Osteoblast (primary cell): ENCODE results near the gene EPHB2. TPM values are rescaled to one million over a fixed set of nuclear protein-coding genes. Genes with fewer than 3 reads are reported as not detected.
A peak's percentile ranks its signal among the peaks of the same experiment; 100 is the strongest.
"Not testable (repeated sequence)": the region's sequence is repeated elsewhere in the genome, so short reads cannot be mapped to it uniquely, and the experiment has no call there.

Experiments
- DNase-seq: peaks from one replicate; pipeline ENCODE4 v3.0.0; 2011; ENCODE audit warnings: low spot score, mixed read lengths; ENCODE audit not compliant: insufficient read length; ENCODE audit errors: missing footprints
- H2AFZ ChIP-seq: 2 replicates; pipeline ENCODE4 v1.6.0; 2011; ENCODE audit warnings: mild to moderate bottlenecking, low read length
- H3K27ac ChIP-seq: 2 replicates; pipeline ENCODE4 v1.5.1; 2011; ENCODE audit warnings: mild to moderate bottlenecking, low read depth, low read length, moderate library complexity
- H3K27me3 ChIP-seq: 2 replicates; pipeline ENCODE4 v1.6.0; 2012; ENCODE audit warnings: mild to moderate bottlenecking, control low read depth, inconsistent platforms, low read length, moderate library complexity; ENCODE audit not compliant: insufficient read depth
- H3K36me3 ChIP-seq: 2 replicates; pipeline ENCODE4 v1.5.1; 2011; ENCODE audit warnings: mild to moderate bottlenecking, low read length, control low read depth, moderate library complexity; ENCODE audit not compliant: insufficient read depth
- H3K4me1 ChIP-seq: 2 replicates; pipeline ENCODE4 v1.5.1; 2011; ENCODE audit warnings: mild to moderate bottlenecking, low read length, control low read depth, moderate library complexity; ENCODE audit not compliant: insufficient read depth
- H3K4me2 ChIP-seq: 2 replicates; pipeline ENCODE4 v1.6.0; 2011; ENCODE audit warnings: mild to moderate bottlenecking, low read length; ENCODE audit not compliant: insufficient read depth
- H3K4me3 ChIP-seq: fragments of 200-600 bp; sonication (generic); 3 replicates; pipeline ENCODE4 v1.5.1; 2012; ENCODE audit warnings: mild to moderate bottlenecking, low read length, inconsistent platforms; ENCODE audit not compliant: insufficient read depth
- H3K79me2 ChIP-seq: 2 replicates; pipeline ENCODE4 v1.6.0; 2012; ENCODE audit warnings: mild to moderate bottlenecking, low read length, control low read depth, inconsistent platforms; ENCODE audit not compliant: insufficient read depth
- H3K9me3 ChIP-seq: 2 replicates; pipeline ENCODE4 v1.5.1; 2011; ENCODE audit warnings: low read depth, low read length, control low read depth
- H4K20me1 ChIP-seq: 2 replicates; pipeline ENCODE4 v1.6.0; 2012; ENCODE audit warnings: mild to moderate bottlenecking, low read length, control low read depth; ENCODE audit not compliant: insufficient read depth
- total RNA-seq: library from RNA; depleted of rRNA; stranded (reverse); fragments of >200 nt; gene quantifications from 2 replicates; pipeline ENCODE4 v1.2.3, GENCODE V29; 2012
- TF ChIP-seq, protein P1 (sequence below): IDR thresholded peaks from 2 replicates; pipeline ENCODE4 v1.5.1; 2011; ENCODE audit warnings: mild to moderate bottlenecking, low read depth, low read length, moderate library complexity; ENCODE audit errors: extremely low read depth

Gene EPHB2
- total RNA-seq, 1 donor, result 8.7 TPM

- Histone ChIP-seq H3K4me2 (peak overlapping the region; percentile 45), H3K4me3 (no peak overlapping the region), H3K27ac (peak overlapping the region; percentile 80), H3K79me2 (no peaks in the 10 kb centered on the region), H3K27me3 (no peaks in the 10 kb centered on the region), H2AFZ (peak overlapping the region; percentile 45), H3K4me1 (peaks cover 32% of the 10 kb centered on the region), H3K36me3 (no peaks in the 10 kb centered on the region), H3K9me3 (no peaks in the 10 kb centered on the region), H4K20me1 (no peaks in the 10 kb centered on the region)
- peak; percentile 98 for DNase-seq
- TF ChIP-seq, protein P1, sequence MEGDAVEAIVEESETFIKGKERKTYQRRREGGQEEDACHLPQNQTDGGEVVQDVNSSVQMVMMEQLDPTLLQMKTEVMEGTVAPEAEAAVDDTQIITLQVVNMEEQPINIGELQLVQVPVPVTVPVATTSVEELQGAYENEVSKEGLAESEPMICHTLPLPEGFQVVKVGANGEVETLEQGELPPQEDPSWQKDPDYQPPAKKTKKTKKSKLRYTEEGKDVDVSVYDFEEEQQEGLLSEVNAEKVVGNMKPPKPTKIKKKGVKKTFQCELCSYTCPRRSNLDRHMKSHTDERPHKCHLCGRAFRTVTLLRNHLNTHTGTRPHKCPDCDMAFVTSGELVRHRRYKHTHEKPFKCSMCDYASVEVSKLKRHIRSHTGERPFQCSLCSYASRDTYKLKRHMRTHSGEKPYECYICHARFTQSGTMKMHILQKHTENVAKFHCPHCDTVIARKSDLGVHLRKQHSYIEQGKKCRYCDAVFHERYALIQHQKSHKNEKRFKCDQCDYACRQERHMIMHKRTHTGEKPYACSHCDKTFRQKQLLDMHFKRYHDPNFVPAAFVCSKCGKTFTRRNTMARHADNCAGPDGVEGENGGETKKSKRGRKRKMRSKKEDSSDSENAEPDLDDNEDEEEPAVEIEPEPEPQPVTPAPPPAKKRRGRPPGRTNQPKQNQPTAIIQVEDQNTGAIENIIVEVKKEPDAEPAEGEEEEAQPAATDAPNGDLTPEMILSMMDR, result no peak
Observed at GRCh38 chr1:22831729-22832413, 121.2 kb downstream of the EPHB2 start.

DNA sequence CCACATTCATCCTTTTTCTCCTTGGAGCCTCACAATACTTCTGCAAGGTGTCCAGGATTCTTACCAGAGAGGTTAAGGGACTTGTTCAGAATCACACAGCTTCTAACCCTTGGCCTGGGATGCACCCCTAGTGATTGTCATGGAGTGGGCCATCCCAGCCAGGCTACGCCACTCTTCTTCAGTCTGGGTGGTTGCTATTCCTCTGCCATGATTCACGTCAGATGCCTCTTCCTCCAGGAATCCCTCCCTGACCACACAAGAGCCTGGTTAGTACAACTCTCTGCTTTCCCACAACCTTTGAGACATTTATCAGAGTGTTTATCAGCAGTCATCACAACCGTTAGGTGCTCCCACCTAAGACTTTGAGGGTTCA lies 121.8 kb downstream of the EPHB2 start:
- TF ChIP-seq, protein P1, result no peak
- Histone ChIP-seq H3K4me2 (peak overlapping the region; percentile 45), H3K36me3 (no peaks in the 10 kb centered on the region), H3K4me3 (no peak overlapping the region), H3K27ac (peak overlapping the region; percentile 80), H3K4me1 (peaks cover 27% of the 10 kb centered on the region), H3K9me3 (no peaks in the 10 kb centered on the region), H3K79me2 (no peaks in the 10 kb centered on the region), H4K20me1 (no peaks in the 10 kb centered on the region), H3K27me3 (no peaks in the 10 kb centered on the region), H2AFZ (peak overlapping the region; percentile 45)
- peak; percentile 92 for DNase-seq

DNA sequence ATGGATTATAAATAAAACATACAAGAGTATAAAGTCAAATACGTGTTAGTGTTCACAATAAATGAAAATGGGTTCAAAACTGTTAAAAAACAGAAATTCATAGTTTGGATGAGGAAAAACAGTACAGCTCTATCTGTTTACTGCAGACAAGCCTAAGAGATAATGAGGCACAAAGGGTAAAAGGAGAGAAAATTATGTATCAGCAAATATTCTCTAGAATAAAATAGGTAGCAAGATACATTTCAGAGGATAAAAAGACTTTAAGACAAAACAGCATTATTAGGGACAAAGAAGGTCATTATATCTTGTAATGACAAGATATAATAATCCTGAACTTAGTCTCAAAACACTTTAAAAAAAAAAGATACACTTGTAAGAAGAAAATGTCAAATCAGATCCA lies 123.1 kb downstream of the EPHB2 start:
- Histone ChIP-seq H3K4me1 (peaks cover 19% of the 10 kb centered on the region), H3K27me3 (no peaks in the 10 kb centered on the region)
- TF ChIP-seq, protein P1, result no peak

GRCh38 chr1:22834420-22834819 lies 123.8 kb downstream of the EPHB2 start:
- not testable (repeated sequence) for H3K27me3 ChIP-seq, H3K36me3 ChIP-seq, H4K20me1 ChIP-seq

More for the DNA sequence above, 123.1 kb downstream of the EPHB2 start:
- H3K9me3 ChIP-seq, result no peaks in the 10 kb centered on the region
- no peaks in the 10 kb centered on the region for H3K36me3 ChIP-seq
- H3K79me2 ChIP-seq, result no peaks in the 10 kb centered on the region
- H3K27ac ChIP-seq, result no peak overlapping the region
- DNase-seq, result no peak
- H3K4me3 ChIP-seq, result no peak overlapping the region
- no peak overlapping the region for H3K4me2 ChIP-seq
- H2AFZ ChIP-seq, result no peak overlapping the region
- H4K20me1 ChIP-seq, result no peaks in the 10 kb centered on the region

More at GRCh38 chr1:22834420-22834819, 123.8 kb downstream of the EPHB2 start:
- H3K4me3 ChIP-seq, H2AFZ ChIP-seq, H3K4me2 ChIP-seq, H3K9me3 ChIP-seq, DNase-seq, H3K79me2 ChIP-seq, H3K27ac ChIP-seq: not testable (repeated sequence)
- peaks cover 19% of the 10 kb centered on the region for H3K4me1 ChIP-seq
